ENCODE data around the gene TPBGL.
A peak's percentile ranks its signal among the peaks of the same experiment; 100 is the strongest.
"Not testable (repeated sequence)": the region's sequence is repeated elsewhere in the genome, so short reads cannot be mapped to it uniquely, and the experiment has no call there.

TPBGL gene

GRCh38 chr11:75273411-75274391 is 33.1 kb downstream of the TPBGL start:
- DNase-seq = no peak

- DNase-seq = not testable (repeated sequence)
These were observed 34.1 kb downstream of the TPBGL start for GRCh38 chr11:75274716-75275115.

GRCh38 chr11:75275581-75275980 is 35.0 kb downstream of the TPBGL start:
- no peak for DNase-seq

GRCh38 chr11:75276186-75276585 is 35.6 kb downstream of the TPBGL start:
- DNase-seq = no peak

- no peak for DNase-seq
These were observed 36.1 kb downstream of the TPBGL start for GRCh38 chr11:75276686-75277085.

- DNase-seq = no peak
These were observed 36.7 kb downstream of the TPBGL start for GRCh38 chr11:75277211-75277805.

GRCh38 chr11:75277991-75278790 is 37.6 kb downstream of the TPBGL start:
- no peak for DNase-seq

- DNase-seq = no peak
These were observed 38.7 kb downstream of the TPBGL start for GRCh38 chr11:75279273-75279672.

- peak; percentile 72 for DNase-seq
These were observed 39.7 kb downstream of the TPBGL start for GRCh38 chr11:75280227-75280701.

GRCh38 chr11:75280770-75281468 is 40.3 kb downstream of the TPBGL start:
- no peak for DNase-seq

- DNase-seq = no peak
These were observed 41.0 kb downstream of the TPBGL start for GRCh38 chr11:75281469-75282095.

GRCh38 chr11:75283391-75283931 is 42.9 kb downstream of the TPBGL start:
- no peak for DNase-seq

- DNase-seq = no peak
These were observed 45.3 kb downstream of the TPBGL start for GRCh38 chr11:75285776-75286360.

GRCh38 chr11:75286826-75287465 is 46.4 kb downstream of the TPBGL start:
- DNase-seq = no peak

- DNase-seq = no peak
These were observed 47.0 kb downstream of the TPBGL start for GRCh38 chr11:75287579-75287978.

- DNase-seq = no peak
These were observed 48.9 kb downstream of the TPBGL start for GRCh38 chr11:75289511-75289760.

GRCh38 chr11:75289919-75290318 is 49.3 kb downstream of the TPBGL start:
- no peak for DNase-seq

- no peak for DNase-seq
These were observed 51.2 kb downstream of the TPBGL start for GRCh38 chr11:75291741-75292140.

GRCh38 chr11:75292943-75293342 is 52.4 kb downstream of the TPBGL start:
- no peak for DNase-seq

All from kidney glomerular epithelial cell (primary cell).